DND-41 (cell line): ENCODE measurements around the gene OLFML1.

ENCODE experiments used
- ATAC-seq: fragments of 200-7000 bp; cut with Tn5 transposase; 3 replicates; pipeline ENCODE4 v1.9.1; 2021; ENCODE audit warnings: low read depth; ENCODE audit not compliant: insufficient read depth
- DNase-seq: peaks from one replicate; pipeline ENCODE4 v3.0.0-alpha.2; 2020
- H2AFZ ChIP-seq: 2 replicates; pipeline ENCODE4 v1.6.0; 2012; ENCODE audit warnings: low read depth, low read length
- H3K27ac ChIP-seq: 2 replicates; pipeline ENCODE4 v1.5.1; 2012; ENCODE audit warnings: low read length, inconsistent platforms
- H3K27me3 ChIP-seq: fragments of 200-600 bp; sonication (generic); 2 replicates; pipeline ENCODE4 v1.6.0; 2012; ENCODE audit warnings: low read length, mild to moderate bottlenecking, inconsistent platforms; ENCODE audit not compliant: insufficient read depth, poor library complexity
- H3K36me3 ChIP-seq: 2 replicates; pipeline ENCODE4 v1.5.1; 2012; ENCODE audit warnings: low read length, inconsistent platforms; ENCODE audit not compliant: insufficient read depth
- H3K4me1 ChIP-seq: 2 replicates; pipeline ENCODE4 v1.5.1; 2012; ENCODE audit warnings: mild to moderate bottlenecking, low read length; ENCODE audit not compliant: insufficient read depth
- H3K4me2 ChIP-seq: 2 replicates; pipeline ENCODE4 v1.6.0; 2012; ENCODE audit warnings: mild to moderate bottlenecking, moderate library complexity, low read length, inconsistent platforms; ENCODE audit not compliant: insufficient read depth
- H3K4me3 ChIP-seq, 2 experiments: fragments of 200-600 bp in 1 of 2; shearing (Covaris generic) in 1 of 2; 2 replicates each; pipeline ENCODE4 v1.5.1; 2012 to 2016; ENCODE audit warnings: inconsistent platforms in 2 of 2, low read length in 2 of 2, mild to moderate bottlenecking in 2 of 2, low read depth in 1 of 2, moderate library complexity in 1 of 2
- H3K79me2 ChIP-seq: 2 replicates; pipeline ENCODE4 v1.6.0; 2012; ENCODE audit warnings: low read length, inconsistent platforms; ENCODE audit not compliant: insufficient read depth
- H3K9ac ChIP-seq: 2 replicates; pipeline ENCODE4 v1.6.0; 2012; ENCODE audit warnings: low read depth, mild to moderate bottlenecking, inconsistent platforms, low read length, moderate library complexity
- H3K9me3 ChIP-seq: 2 replicates; pipeline ENCODE4 v1.5.1; 2012; ENCODE audit warnings: low read length, moderate library complexity, mild to moderate bottlenecking, inconsistent platforms; ENCODE audit not compliant: insufficient read depth, severe bottlenecking
- H4K20me1 ChIP-seq: 2 replicates; pipeline ENCODE4 v1.6.0; 2012; ENCODE audit warnings: low read length; ENCODE audit not compliant: insufficient read depth
- EZH2 ChIP-seq: IDR thresholded peaks from 3 replicates; pipeline ENCODE4 v1.6.1; 2012; ENCODE audit warnings: borderline replicate concordance, low read depth, mild to moderate bottlenecking, moderate library complexity, low read length, inconsistent platforms; ENCODE audit not compliant: severe bottlenecking
- TF ChIP-seq, protein P1 (sequence below): IDR thresholded peaks from 2 replicates; pipeline ENCODE4 v1.5.1; 2012; ENCODE audit warnings: borderline replicate concordance, low read length, moderate library complexity, mild to moderate bottlenecking; ENCODE audit not compliant: poor library complexity, severe bottlenecking; ENCODE audit errors: extremely low read depth

Gene OLFML1

DNA sequence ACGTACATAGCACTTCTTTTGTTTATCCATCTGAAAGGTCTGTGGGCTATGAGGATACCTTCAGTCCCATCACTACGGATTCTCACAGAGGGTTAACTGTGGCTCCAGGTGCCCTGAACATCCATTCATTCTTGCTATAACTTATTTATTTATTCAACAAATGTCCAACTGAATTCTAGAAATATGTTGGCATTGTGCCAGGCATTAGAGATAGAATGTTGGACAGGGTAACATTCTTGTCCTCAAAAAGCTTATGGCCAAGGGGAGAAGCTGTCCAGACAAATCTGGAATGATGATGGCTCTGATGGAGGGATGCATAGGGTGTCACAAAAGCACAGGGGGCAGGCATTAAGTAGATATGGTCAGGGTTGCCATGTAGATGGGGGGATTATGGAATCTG is 8.4 kb downstream of the OLFML1 start:
- TF ChIP-seq EZH2, result no peak
- TF ChIP-seq, protein P1, sequence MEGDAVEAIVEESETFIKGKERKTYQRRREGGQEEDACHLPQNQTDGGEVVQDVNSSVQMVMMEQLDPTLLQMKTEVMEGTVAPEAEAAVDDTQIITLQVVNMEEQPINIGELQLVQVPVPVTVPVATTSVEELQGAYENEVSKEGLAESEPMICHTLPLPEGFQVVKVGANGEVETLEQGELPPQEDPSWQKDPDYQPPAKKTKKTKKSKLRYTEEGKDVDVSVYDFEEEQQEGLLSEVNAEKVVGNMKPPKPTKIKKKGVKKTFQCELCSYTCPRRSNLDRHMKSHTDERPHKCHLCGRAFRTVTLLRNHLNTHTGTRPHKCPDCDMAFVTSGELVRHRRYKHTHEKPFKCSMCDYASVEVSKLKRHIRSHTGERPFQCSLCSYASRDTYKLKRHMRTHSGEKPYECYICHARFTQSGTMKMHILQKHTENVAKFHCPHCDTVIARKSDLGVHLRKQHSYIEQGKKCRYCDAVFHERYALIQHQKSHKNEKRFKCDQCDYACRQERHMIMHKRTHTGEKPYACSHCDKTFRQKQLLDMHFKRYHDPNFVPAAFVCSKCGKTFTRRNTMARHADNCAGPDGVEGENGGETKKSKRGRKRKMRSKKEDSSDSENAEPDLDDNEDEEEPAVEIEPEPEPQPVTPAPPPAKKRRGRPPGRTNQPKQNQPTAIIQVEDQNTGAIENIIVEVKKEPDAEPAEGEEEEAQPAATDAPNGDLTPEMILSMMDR, result no peak
- no peak overlapping the region for H3K4me3 ChIP-seq
- H3K4me1 ChIP-seq, result no peaks in the 10 kb centered on the region
- no peak overlapping the region for H3K27ac ChIP-seq
- H3K79me2 ChIP-seq, result no peaks in the 10 kb centered on the region
- DNase-seq (no peak), ATAC-seq (no peak)
- no peaks in the 10 kb centered on the region for H3K36me3 ChIP-seq
- no peak overlapping the region for H3K4me2 ChIP-seq
- no peaks in the 10 kb centered on the region for H3K9me3 ChIP-seq
- H4K20me1 ChIP-seq, result no peaks in the 10 kb centered on the region; the same call in 1 of the 2 replicates
- no peak overlapping the region for H3K9ac ChIP-seq
- peaks cover 28% of the 10 kb centered on the region for H3K27me3 ChIP-seq
- no peak overlapping the region for H2AFZ ChIP-seq

DNA sequence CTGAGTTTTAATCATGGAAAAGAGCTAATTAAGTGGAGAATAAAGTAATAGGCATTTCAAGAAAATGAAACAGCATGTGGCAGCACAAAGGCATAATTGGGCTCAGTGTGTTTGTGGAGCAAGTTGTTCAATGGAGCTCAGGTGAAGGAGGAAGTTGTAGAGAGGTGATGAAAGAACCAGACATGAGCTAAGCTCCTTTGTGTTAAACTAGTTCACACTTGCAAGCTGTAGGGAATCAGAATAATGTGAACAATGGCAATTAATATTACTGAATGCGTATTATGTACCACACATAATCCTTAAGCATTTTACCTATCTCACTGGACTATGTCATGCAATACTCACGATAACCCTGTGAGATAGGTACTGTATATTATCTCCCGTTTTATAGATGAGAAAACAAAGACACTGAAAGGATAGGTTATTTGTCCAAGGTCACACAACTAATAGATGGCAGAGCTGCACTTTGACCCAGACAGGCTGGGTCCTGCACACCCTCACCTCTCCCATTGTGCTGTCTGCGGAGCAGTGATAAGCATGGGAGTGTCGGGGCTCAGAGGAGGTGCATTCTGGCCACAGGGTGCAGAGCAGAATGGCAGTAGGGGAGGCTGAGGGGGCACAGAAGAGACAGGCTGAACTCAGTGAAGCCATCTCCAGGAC is 8.9 kb downstream of the OLFML1 start:
- Histone ChIP-seq H3K9me3 (no peaks in the 10 kb centered on the region), H4K20me1 (no peaks in the 10 kb centered on the region; the same call in 1 of the 2 replicates), H3K27ac (no peak overlapping the region), H3K36me3 (no peaks in the 10 kb centered on the region), H3K4me3 (no peak overlapping the region), H3K4me2 (no peak overlapping the region), H3K4me1 (no peaks in the 10 kb centered on the region), H2AFZ (no peak overlapping the region), H3K79me2 (no peaks in the 10 kb centered on the region), H3K27me3 (peaks cover 27% of the 10 kb centered on the region), H3K9ac (no peak overlapping the region)
- TF ChIP-seq EZH2, result no peak
- TF ChIP-seq, protein P1, result no peak
- ATAC-seq (no peak), DNase-seq (no peak)

DNA sequence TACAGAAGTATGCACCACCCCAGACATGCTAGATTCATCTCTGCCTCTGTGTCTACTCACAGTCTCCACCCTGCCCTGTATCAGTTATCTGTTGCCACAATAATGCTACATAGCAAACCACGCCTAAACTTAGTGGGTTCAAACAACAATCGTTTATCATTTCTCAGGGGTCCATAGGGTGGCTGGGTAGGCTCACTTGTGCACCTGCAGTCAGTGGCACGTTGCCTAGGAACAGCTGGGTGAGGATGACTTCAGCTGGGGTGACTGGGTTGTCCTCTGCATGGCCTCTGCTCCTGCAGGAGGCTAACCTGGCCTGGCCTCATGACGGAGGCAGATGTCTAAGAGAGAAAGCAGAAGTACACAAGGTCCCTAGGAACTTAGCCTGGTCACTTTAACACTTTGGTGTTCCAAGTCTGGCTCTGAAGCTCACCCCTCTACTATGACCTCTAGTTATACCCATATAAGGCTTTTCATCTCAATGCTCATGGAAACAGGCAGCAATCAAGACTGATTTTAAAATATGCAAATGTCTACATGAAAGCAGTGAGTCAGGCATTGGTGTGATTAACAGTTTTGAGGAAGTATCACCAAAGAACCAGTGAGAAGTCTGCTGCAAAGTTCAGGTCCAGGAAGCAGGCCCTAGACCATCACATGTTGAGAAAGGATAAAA is 10.7 kb downstream of the OLFML1 start:
- no peak overlapping the region for H3K9ac ChIP-seq
- no peaks in the 10 kb centered on the region; the same call in 1 of the 2 replicates for H4K20me1 ChIP-seq
- H3K4me2 ChIP-seq, result no peak overlapping the region
- H3K9me3 ChIP-seq, result no peaks in the 10 kb centered on the region
- no peak for TF ChIP-seq EZH2
- TF ChIP-seq, protein P1, result no peak
- no peak overlapping the region for H3K4me3 ChIP-seq
- H2AFZ ChIP-seq, result no peak overlapping the region
- no peaks in the 10 kb centered on the region for H3K79me2 ChIP-seq
- DNase-seq (no peak), ATAC-seq (no peak)
- no peak overlapping the region for H3K27ac ChIP-seq
- H3K4me1 ChIP-seq, result no peaks in the 10 kb centered on the region
- H3K27me3 ChIP-seq, result peaks cover 27% of the 10 kb centered on the region
- H3K36me3 ChIP-seq, result no peaks in the 10 kb centered on the region
